Muscle layer of colon (tissue), 2 donors: Measurements from ENCODE around the gene GPX1.
"Not testable (repeated sequence)": the region's sequence is repeated elsewhere in the genome, so short reads cannot be mapped to it uniquely, and the experiment has no call there.

Experiments used
- H3K27ac ChIP-seq: one replicate; pipeline ENCODE4 v1.7.0; 2013; ENCODE audit warnings: low read depth, mild to moderate bottlenecking, low read length, moderate library complexity
- H3K27me3 ChIP-seq, 2 donors: one replicate each; pipeline ENCODE4 v1.7.0; 2013; ENCODE audit warnings: low read length in 2 of 2, mild to moderate bottlenecking in 2 of 2; ENCODE audit not compliant: insufficient read depth in 2 of 2, control insufficient read depth in 1 of 2
- H3K36me3 ChIP-seq: one replicate; pipeline ENCODE4 v1.7.0; 2013; ENCODE audit warnings: mild to moderate bottlenecking, low read length; ENCODE audit not compliant: insufficient read depth
- H3K4me1 ChIP-seq: one replicate; pipeline ENCODE4 v1.7.0; 2013; ENCODE audit warnings: mild to moderate bottlenecking, low read length; ENCODE audit not compliant: insufficient read depth
- H3K4me3 ChIP-seq, 2 donors: one replicate each; pipeline ENCODE4 v1.7.0; 2013; ENCODE audit warnings: low read length in 2 of 2, low read depth in 1 of 2, mild to moderate bottlenecking in 1 of 2, moderate library complexity in 1 of 2
- H3K9ac ChIP-seq: one replicate; pipeline ENCODE4 v1.7.0; 2013; ENCODE audit warnings: low read length
- H3K9me3 ChIP-seq: one replicate; pipeline ENCODE4 v1.7.0; 2013; ENCODE audit warnings: mild to moderate bottlenecking, low read length
- donor health status: abdominal sarcoma.
- donor health status: Adenocarcinoma of cecum.

Gene GPX1

DNA sequence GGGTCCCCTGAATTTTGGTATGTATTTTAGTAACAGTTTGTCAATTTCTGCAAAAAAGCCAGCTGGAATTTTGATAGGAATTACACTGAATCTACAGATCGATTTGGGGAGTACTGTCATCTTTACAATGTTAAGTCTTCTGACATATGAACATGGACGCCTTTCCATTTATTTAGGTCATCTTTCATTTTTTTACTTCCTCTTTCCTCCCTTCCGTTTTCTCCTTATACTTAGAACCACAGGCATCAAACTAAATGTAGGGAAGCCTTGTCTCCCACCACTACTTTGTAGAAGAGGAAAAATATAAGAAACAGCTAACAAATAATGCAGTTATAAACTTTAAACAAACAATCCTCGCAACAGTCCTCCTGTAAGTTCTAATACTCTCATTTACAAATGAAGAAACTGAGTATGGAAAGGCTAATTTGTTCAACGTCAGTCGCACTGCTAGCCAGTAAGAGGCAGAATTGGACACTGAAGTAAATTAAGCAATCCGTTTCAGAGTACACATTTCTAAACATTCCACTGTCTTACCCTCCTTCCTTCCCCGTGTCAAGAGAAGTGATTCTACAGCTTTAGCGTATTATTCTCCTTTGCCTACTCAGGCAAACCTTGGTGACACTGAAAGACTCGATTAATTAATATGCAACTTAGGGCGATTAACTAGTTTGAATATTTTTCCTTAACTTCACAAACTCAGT is 28.1 kb upstream of the GPX1 start:
- Histone ChIP-seq H3K27me3 (no peaks in the 10 kb centered on the region), H3K4me3 (no peak overlapping the region), H3K27ac (no peak overlapping the region), H3K36me3 (no peaks in the 10 kb centered on the region), H3K9ac (no peak overlapping the region), H3K4me1 (peaks cover 20% of the 10 kb centered on the region), H3K9me3 (no peaks in the 10 kb centered on the region)

DNA sequence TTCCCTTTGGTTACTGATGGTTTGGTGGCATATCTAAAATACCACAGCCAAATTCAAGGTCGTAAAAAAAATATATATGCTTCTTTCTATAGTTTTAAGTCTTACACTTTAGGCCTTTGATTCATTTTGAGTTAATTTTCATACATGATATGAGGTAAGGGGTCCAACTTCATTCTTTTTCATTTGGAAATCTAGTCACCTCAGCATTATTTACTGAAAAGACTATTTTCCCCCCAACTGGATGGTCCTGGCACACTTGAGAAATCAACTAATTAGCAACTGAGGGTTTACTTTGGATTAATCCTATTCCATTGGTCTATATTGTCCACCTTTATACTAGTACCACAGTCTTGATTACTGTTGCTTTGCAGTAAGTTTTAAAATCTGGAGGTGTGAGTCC is 27.5 kb upstream of the GPX1 start:
- H3K36me3 ChIP-seq: no peaks in the 10 kb centered on the region
- H3K9ac ChIP-seq: no peak overlapping the region
- H3K27me3 ChIP-seq: no peaks in the 10 kb centered on the region
- H3K9me3 ChIP-seq: no peaks in the 10 kb centered on the region
- H3K27ac ChIP-seq: no peak overlapping the region
- H3K4me3 ChIP-seq: no peak overlapping the region
- peaks cover 20% of the 10 kb centered on the region for H3K4me1 ChIP-seq

DNA sequence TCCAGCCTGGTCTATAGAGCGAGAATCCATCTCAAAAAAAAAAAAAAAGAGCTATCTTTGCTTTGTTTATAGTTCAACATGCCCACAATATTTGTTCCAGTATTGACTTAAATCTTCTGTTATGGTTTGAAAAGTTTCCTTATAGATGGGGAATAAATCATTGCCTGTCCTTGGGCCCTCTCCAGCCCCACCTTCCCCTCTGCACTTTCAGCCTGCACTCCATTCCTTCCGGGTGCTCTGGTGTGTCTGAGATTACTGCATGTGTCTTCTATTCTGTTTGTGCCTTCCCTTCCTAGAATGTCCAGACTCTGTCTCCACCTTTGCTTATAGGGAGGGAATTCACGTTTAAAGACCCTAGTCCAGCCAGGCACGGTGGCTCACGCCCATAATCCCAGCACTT is 25.2 kb upstream of the GPX1 start:
- no peak overlapping the region for H3K4me3 ChIP-seq
- H3K36me3 ChIP-seq: no peaks in the 10 kb centered on the region
- no peak overlapping the region for H3K9ac ChIP-seq
- peaks cover 26% of the 10 kb centered on the region for H3K4me1 ChIP-seq
- H3K27me3 ChIP-seq: no peaks in the 10 kb centered on the region
- no peak overlapping the region for H3K27ac ChIP-seq
- no peaks in the 10 kb centered on the region for H3K9me3 ChIP-seq

DNA sequence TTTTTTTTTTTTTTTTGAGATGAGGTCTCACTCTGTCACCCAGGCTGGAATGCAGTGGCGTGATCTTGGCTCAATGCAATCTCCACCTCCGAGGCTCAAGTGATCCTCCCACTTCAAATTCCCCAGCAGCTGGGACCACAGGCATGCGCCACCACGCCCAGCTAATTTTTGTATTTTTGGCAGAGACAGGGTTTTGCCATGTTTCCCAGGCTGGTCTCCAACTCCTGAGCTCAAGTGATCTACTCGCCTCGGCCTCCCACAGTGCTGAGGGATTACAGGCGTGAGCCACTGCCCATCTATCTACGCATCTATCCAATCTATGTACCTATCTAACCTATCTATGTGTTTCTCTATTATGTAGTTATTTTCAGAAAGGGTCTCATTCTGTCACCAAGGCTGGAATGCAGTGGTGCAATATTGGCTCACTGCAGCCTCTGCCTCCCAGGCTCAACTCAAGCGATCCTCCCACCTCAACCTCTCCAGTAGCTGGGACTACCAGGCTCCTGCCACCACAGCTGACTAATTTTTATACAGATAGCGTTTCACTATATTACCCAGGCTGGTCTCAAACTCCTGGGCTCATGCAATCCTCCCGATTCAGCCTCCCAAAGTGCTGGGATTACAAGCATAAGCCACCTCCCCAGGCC is 20.2 kb upstream of the GPX1 start:
- no peak overlapping the region for H3K27ac ChIP-seq
- H3K4me3 ChIP-seq: no peak overlapping the region
- no peak overlapping the region for H3K9ac ChIP-seq
- no peaks in the 10 kb centered on the region for H3K27me3 ChIP-seq
- peaks cover 10% of the 10 kb centered on the region for H3K36me3 ChIP-seq
- peaks cover 7% of the 10 kb centered on the region for H3K4me1 ChIP-seq
- H3K9me3 ChIP-seq: no peaks in the 10 kb centered on the region

DNA sequence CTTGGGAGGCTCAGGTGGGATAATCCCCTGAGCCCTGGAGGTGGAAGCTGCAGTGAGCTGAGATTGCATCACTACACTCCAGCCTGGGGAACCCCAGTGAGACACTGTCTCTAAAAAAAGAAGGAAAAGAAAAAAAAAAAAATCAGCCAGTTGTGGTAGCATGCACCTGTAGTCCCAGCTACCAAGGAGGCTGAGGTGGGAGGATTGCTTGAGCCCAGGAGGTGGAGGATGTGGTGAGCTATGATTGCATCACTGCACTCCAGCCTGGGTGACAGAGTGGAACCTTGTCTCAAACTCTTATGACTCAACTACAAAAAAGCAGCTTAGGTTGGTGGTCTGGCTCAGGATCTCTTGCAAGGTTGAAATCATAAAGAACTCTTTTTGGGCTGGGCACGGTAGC is 19.3 kb upstream of the GPX1 start:
- H3K27me3 ChIP-seq: no peaks in the 10 kb centered on the region
- H3K4me1 ChIP-seq: peaks cover 7% of the 10 kb centered on the region
- H3K9me3 ChIP-seq: no peaks in the 10 kb centered on the region
- H3K9ac ChIP-seq: no peak overlapping the region
- no peak overlapping the region for H3K27ac ChIP-seq
- no peak overlapping the region for H3K4me3 ChIP-seq
- peaks cover 19% of the 10 kb centered on the region for H3K36me3 ChIP-seq

DNA sequence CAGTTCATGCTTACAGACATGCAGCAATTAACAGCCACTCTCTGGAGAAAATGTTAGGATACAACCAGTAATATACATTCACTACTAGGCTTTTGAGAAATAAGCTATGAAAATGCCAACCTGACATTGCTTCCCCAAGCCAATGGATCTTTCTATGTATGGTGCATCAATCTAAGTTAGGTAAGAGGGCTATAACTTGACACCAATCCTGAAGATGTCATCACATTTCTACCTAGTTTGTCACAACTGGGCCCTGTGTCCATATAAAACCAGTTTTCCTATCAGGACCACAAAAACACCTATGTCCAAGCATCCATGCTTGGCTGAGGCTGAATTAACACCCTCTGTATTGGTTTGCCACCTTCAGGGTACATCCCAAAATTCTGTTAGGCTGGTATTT is 13.8 kb upstream of the GPX1 start:
- Histone ChIP-seq H3K4me1 (peaks cover 6% of the 10 kb centered on the region), H3K36me3 (peaks cover 43% of the 10 kb centered on the region), H3K27me3 (no peaks in the 10 kb centered on the region), H3K4me3 (no peak overlapping the region), H3K27ac (no peak overlapping the region), H3K9me3 (no peaks in the 10 kb centered on the region), H3K9ac (no peak overlapping the region)

DNA sequence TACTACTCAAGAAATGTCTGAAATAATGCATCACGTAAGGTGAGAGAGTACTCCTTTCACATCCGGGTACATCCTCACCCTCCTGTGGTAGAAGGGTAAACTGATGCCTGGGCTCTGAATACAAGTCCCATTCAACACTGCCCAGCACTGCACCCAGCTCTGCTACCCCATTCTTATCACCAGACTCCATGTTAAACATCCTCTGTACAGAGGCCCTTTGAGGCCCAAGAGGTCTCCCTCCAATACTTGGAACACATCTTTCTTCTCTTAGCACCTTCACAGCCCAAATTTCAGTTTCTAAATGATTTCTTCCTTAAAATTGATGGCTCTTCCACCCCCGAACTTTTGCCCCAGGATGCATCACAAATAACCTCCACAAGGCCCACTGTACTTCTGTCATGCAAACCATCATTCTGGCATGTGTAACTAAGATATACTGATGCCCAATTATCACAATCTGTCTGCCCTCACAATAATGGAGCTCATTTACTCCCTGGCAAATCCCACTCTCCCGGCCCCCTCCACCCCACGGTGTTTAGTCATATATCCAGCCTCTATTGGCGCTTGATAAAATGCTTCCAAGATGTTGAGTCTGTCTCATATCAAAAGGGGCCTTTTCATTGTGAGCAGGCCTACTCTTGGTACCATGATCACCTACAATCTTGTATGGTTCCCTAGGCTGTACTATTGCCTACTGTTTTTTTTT is 12.6 kb upstream of the GPX1 start:
- Histone ChIP-seq H3K4me1 (peaks cover 6% of the 10 kb centered on the region), H3K27me3 (no peaks in the 10 kb centered on the region), H3K4me3 (no peak overlapping the region), H3K36me3 (peaks cover 50% of the 10 kb centered on the region), H3K9ac (no peak overlapping the region), H3K9me3 (no peaks in the 10 kb centered on the region), H3K27ac (no peak overlapping the region)

DNA sequence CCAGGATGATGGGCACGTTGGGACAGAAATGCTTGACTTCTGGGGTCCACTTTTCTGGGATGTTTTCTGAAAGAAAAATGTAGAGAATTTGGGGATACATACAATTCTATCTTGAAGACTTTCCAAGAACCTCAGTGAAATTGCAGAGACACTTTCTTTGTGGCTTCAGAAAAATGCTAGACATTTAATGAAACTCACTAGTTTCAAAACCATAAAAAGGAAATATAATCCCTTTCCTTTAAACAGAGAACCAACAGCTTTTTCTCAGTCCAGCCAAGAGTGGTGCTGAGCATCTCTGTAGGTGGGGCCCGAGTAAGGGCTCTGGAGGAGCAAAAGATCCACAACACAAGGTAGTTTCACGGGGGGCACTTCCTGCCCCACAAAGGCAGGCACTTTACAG is 4.4 kb upstream of the GPX1 start:
- Histone ChIP-seq H3K4me1 (peaks cover 7% of the 10 kb centered on the region), H3K27me3 (no peaks in the 10 kb centered on the region), H3K4me3 (no peak overlapping the region), H3K36me3 (peaks cover 57% of the 10 kb centered on the region), H3K27ac (no peak overlapping the region), H3K9me3 (no peaks in the 10 kb centered on the region), H3K9ac (no peak overlapping the region)

DNA sequence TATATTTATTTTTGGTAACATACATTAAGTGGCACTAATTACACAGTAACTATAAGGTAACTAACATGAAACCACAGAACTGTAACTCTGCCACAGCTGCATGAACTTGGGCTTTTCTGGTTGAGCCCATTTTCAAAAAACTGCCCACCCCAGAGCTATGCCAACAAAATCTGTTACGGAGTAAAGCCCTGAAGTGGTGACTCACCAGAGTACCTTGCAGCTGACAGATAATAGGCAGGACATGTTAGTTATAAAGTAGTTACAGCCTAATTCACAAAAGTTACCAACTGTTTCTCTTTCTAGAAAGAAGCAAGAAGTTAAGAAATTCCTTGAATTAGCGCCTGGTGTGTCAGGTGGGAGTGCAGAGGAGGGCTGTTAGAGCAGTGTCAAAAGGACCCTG is 1.5 kb upstream of the GPX1 start:
- no peaks in the 10 kb centered on the region for H3K9me3 ChIP-seq
- no peak overlapping the region for H3K4me3 ChIP-seq
- H3K9ac ChIP-seq: no peak overlapping the region
- H3K36me3 ChIP-seq: peaks cover 56% of the 10 kb centered on the region
- no peaks in the 10 kb centered on the region for H3K27me3 ChIP-seq
- H3K27ac ChIP-seq: no peak overlapping the region
- H3K4me1 ChIP-seq: peaks cover 22% of the 10 kb centered on the region

DNA sequence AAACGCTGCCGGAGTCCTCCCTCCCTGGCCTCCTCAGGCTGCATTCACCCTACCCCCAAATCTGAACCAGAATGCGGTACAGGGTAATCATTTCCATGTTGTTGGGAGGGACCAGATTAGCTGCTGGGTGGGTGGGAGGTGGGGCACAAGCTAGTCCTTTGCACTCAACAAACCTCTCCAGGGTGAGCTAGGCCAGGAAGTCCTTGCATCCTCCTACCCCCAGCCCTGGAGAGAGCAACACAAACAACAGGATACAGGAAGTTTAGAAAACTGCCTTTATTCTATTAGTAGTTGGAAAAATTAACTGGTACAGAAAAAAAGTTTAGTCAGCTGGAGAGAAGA is 702 bp upstream of the GPX1 start:
- H3K36me3 ChIP-seq: peaks cover 54% of the 10 kb centered on the region
- H3K4me3 ChIP-seq: peak overlapping the region; percentile 82 to 85
- H3K9me3 ChIP-seq: no peaks in the 10 kb centered on the region
- peak overlapping the region; percentile 99 for H3K27ac ChIP-seq
- peaks cover 22% of the 10 kb centered on the region for H3K4me1 ChIP-seq
- no peaks in the 10 kb centered on the region for H3K27me3 ChIP-seq
- H3K9ac ChIP-seq: no peak overlapping the region

DNA sequence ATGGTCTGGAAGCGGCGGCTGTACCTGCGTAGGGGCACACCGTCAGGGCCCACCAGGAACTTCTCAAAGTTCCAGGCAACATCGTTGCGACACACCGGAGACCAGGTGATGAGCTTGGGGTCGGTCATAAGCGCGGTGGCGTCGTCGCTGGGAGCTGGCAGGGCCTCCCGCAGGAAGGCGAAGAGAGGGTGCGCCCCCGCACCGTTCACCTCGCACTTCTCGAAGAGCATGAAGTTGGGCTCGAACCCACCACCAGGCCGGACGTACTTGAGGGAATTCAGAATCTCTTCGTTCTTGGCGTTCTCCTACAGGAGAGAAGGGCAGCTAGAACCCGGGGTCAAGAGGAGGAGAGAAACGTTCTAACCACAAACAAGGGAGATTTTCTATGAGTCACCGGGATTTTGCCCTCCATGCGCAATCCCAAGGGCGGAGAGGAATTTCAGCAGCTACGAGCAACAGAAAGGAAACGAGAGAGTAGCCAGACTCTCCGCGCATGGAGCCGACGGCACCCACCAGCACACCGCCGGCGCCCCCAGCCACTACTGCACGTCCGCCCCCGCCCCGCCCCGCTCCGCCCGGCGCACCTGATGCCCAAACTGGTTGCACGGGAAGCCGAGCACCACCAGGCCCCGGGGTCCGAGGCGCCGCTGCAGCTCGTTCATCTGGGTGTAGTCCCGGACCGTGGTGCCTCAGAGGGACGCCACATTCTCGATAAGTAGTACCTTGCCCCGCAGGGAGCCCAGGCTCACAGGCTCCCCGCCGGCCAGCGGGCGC is 523 bp downstream of the GPX1 start:
- Histone ChIP-seq H3K4me1 (peaks cover 22% of the 10 kb centered on the region), H3K4me3 (peak overlapping the region; percentile 82 to 85), H3K36me3 (peaks cover 43% of the 10 kb centered on the region), H3K27ac (peak overlapping the region; percentile 99), H3K9ac (peak overlapping the region; percentile 63)
- not testable (repeated sequence) for H3K9me3 ChIP-seq, H3K27me3 ChIP-seq
